GM23338 (cell line): ENCODE measurements around the gene PDE4D.
"Not testable (repeated sequence)": the region's sequence is repeated elsewhere in the genome, so short reads cannot be mapped to it uniquely, and the experiment has no call there.

Experiments used
- CREB1 ChIP-seq: fragments of 250-450 bp; sonication (Bioruptor Pico); IDR thresholded peaks from 2 replicates; pipeline ENCODE4 v1.5.0; 2020; ENCODE audit warnings: low read depth, mild to moderate bottlenecking, moderate library complexity
- CTCF ChIP-seq, 2 experiments: fragments of 200-600 bp in 1 of 2; sonication (generic) in 1 of 2; conservative IDR thresholded peaks; 2 replicates each; pipeline versions ENCODE4 v1.5.1 to v1.6.1; 2016 to 2017; ENCODE audit warnings: antibody characterized with exemption in 2 of 2, low read depth in 2 of 2, mild to moderate bottlenecking in 2 of 2, moderate library complexity in 1 of 2
- ETS1 ChIP-seq: IDR thresholded peaks from 2 replicates; pipeline ENCODE4 v1.6.1; 2016; ENCODE audit warnings: antibody characterized with exemption
- EZH2 ChIP-seq: fragments of 200-600 bp; sonication (generic); IDR thresholded peaks from one replicate; pipeline ENCODE4 v1.8.0; 2017; ENCODE audit warnings: antibody characterized with exemption, mild to moderate bottlenecking, low read depth; ENCODE audit not compliant: unreplicated experiment
- EZH2phosphoT487 ChIP-seq: fragments of 200-600 bp; sonication (generic); IDR thresholded peaks from one replicate; pipeline ENCODE4 v1.8.1; 2018; ENCODE audit warnings: antibody characterized with exemption; ENCODE audit not compliant: unreplicated experiment
- JUNB ChIP-seq: IDR thresholded peaks from one replicate; pipeline ENCODE4 v1.6.1; 2016; ENCODE audit warnings: antibody characterized with exemption; ENCODE audit not compliant: unreplicated experiment
- NANOG ChIP-seq: IDR thresholded peaks from 2 replicates; pipeline ENCODE4 v1.6.1; 2016; ENCODE audit warnings: antibody characterized with exemption, borderline replicate concordance
- POLR2AphosphoS5 ChIP-seq: IDR thresholded peaks from 2 replicates; pipeline ENCODE4 v1.6.1; 2016; ENCODE audit warnings: antibody characterized with exemption, low read depth
- REST ChIP-seq: IDR thresholded peaks from one replicate; pipeline ENCODE4 v1.6.1; 2018; ENCODE audit warnings: antibody characterized with exemption; ENCODE audit not compliant: unreplicated experiment
- STAT1 ChIP-seq: IDR thresholded peaks from one replicate; pipeline ENCODE4 v1.6.1; 2016; ENCODE audit warnings: antibody characterized with exemption; ENCODE audit not compliant: unreplicated experiment
- ZNF114 ChIP-seq: fragments of 250-450 bp; sonication (Bioruptor Pico); IDR thresholded peaks from 2 replicates; pipeline ENCODE4 v1.5.0; 2020; ENCODE audit warnings: mild to moderate bottlenecking, moderate library complexity
- ZNF331 ChIP-seq: fragments of 250-450 bp; sonication (Bioruptor Pico); IDR thresholded peaks from 2 replicates; pipeline ENCODE4 v1.5.0; 2020; ENCODE audit warnings: low read depth, mild to moderate bottlenecking, moderate library complexity
- ZNF462 ChIP-seq: fragments of 250-450 bp; sonication (Bioruptor Pico); IDR thresholded peaks from 2 replicates; pipeline ENCODE4 v1.5.0; 2020; ENCODE audit warnings: mild to moderate bottlenecking, moderate library complexity

GRCh38 chr5:59303289-59303716 is 590.2 kb downstream of the PDE4D start:
- TF ChIP-seq EZH2; CTCF (conservative IDR thresholded peaks at IDR 0.05; ENCODE audit: low read depth in 2 of 2); CREB1 (CRISPR knock-in tag); REST; POLR2AphosphoS5; JUNB; ZNF331 (CRISPR knock-in tag); STAT1; ZNF114 (CRISPR knock-in tag); EZH2phosphoT487; ETS1; NANOG; ZNF462: not testable (repeated sequence)
